GM12873 (cell line): ENCODE results near the gene PPFIA2.

Experiments used
- TF ChIP-seq, protein P1 (sequence below): IDR thresholded peaks from 2 replicates; pipeline ENCODE4 v1.5.1; 2012; ENCODE audit warnings: low read depth, mild to moderate bottlenecking, moderate library complexity, low read length, control low read depth; ENCODE audit not compliant: insufficient read depth; ENCODE audit errors: missing control alignments

Gene PPFIA2

DNA sequence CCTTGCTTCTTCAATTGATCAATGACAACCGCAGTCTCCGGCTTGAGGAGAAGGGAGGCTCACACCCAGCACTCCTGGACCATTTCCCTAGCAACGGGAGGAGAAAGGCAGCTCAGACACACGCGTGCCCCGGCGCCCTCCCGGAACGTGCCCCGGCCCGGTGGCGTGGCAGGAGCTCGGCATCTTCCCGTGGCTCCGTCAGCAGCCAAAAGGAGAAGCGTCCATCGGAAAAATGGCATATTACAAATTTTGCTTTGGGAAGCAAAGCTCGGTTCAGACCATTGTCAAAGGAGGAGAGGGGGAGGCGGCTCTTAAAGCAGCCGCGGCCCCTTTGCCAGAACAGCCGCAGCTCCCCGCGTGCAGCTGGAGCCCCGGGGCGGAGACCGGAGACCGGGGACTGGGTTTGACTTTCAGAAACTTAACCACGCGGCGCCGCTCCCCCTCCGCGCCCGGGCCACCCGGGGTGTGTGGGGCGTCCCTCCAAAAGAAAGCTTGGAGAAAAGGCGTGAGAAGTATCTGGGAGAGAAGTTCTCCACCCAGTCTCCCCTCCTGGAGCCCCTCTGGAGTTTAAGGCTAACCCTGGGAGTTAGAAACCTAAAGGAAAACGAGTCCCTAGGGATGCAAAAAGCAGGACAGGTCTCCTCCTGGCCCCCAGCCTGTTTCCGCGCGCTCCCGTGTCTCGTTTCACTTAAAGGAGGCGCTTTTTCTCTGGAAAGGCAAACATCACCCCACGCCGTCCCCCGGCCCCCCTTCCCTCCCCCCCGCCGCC is 545 bp downstream of the PPFIA2 start:
- TF ChIP-seq, protein P1, sequence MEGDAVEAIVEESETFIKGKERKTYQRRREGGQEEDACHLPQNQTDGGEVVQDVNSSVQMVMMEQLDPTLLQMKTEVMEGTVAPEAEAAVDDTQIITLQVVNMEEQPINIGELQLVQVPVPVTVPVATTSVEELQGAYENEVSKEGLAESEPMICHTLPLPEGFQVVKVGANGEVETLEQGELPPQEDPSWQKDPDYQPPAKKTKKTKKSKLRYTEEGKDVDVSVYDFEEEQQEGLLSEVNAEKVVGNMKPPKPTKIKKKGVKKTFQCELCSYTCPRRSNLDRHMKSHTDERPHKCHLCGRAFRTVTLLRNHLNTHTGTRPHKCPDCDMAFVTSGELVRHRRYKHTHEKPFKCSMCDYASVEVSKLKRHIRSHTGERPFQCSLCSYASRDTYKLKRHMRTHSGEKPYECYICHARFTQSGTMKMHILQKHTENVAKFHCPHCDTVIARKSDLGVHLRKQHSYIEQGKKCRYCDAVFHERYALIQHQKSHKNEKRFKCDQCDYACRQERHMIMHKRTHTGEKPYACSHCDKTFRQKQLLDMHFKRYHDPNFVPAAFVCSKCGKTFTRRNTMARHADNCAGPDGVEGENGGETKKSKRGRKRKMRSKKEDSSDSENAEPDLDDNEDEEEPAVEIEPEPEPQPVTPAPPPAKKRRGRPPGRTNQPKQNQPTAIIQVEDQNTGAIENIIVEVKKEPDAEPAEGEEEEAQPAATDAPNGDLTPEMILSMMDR, result no peak

DNA sequence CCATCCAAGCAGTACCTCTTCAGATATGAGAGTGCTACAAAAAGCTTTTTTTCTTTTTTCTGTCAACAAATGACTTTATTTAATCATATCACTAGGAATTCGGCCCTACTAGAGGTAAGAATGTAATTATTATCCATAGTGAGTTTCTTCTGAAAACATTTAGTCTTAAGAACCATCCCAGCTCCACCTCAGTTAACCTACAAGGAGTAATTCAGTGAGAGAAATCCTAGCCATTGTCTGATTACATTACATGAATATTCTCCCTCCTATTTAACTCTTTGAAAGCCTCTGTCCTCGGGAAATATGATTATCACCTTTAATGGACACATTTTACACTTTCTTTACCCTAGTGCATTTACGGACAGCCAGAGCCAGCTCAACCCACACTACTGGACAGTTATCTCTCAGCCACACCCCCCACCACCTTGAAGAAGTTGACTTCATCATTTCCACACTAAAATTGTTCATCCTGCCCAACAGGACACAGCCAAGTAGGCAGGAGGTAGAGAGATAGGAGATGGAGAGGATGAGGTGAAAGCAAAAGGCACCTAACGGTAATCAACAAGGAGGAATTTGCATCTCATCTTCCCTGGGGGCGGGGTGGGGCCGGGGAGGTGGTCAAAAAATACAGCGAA is 1.3 kb downstream of the PPFIA2 start:
- TF ChIP-seq, protein P1, result no peak

DNA sequence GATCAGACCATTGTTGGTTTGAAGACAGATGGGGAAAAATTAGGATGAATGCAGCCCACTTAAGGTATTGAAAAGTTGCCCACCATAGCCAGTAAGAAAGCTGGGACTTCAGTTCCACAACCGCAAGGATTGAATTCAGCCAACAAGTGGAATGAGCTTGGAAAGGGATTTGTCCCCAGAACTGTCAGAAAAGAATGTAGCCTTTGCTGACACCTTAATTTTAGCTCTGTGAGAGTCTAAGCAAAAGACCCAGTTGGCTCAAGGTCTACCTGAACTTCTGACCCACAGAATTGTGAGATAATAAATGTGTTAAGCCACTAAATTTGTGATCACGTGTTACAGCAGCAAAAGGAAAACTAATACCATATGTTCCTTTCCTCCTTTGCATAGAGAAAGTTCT is 29.4 kb downstream of the PPFIA2 start:
- TF ChIP-seq, protein P1, result no peak

DNA sequence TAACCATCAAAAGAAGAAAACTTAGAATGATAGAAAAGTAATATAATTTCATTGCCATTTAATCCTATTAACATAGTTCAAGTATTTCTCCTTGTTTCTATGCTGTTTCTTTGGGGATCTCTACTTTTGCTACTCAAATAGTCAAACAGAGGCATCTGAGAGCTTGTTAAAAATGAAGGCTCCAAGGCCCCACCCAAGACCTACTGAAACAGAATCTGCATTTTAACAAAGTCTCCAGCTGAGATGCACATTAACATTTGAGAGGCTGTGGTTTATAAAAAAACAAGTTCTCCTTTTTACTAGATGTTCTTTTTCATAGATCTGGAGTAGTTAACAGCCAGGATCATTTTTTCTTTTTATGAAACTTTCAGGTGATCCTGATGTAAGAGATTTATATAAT is 31.8 kb downstream of the PPFIA2 start:
- TF ChIP-seq, protein P1, result no peak

DNA sequence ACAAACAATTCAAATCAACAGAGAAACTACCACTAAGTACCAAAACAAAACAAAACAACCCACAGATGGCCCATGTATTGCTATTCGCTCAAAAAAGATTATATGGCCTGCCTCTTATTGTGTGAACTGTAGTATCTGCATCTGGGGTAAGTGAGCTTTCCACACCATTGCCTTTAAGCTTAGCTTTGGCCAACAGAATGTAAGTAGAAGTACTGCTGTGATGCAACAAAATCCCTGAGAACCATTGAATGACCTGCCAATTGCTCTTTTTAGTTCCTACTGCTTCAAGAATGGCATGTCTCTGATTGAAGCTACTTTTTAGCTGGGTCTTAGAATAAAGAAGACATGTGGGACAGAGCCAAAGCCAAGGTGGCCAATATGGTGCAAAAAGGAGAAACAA is 32.5 kb downstream of the PPFIA2 start:
- TF ChIP-seq, protein P1, result no peak

DNA sequence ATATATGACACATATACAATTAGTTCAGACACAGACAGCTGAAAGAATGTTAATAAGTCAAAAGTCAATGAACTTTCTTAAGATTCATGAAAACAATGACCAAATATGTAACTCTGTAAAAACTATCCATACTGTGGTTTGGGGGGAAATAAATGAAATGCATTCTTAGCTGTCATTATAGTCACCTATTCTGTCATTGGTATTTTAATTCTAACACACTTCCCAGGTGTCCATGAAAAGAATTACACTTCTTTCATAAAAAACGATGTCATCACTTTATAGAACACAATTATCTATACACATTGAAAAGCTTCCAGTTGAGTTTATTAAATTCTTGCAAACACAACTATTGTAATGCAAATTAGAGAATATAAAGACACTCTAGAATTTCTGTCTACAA is 35.8 kb downstream of the PPFIA2 start:
- TF ChIP-seq, protein P1, result no peak

DNA sequence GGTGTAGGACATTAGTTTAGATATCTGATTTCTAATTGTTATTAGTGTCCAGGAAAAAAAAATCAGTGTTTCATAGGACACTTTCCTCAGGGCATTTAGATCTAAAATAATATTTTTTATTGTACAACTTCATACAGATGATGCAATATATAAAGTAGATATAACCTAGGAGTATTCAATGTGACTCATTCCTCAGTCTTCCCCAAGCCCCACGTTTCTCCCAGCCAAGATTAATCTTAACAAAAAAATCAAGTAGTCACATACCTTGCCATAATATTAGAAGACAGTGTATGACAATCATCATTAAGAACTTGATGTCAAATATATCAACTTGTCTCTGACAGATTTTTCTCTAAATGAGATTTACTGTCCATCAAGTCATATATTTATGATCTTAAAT is 37.1 kb downstream of the PPFIA2 start:
- TF ChIP-seq, protein P1, result no peak
